ENCODE data around the gene NRARP.
A peak's percentile ranks its signal among the peaks of the same experiment; 100 is the strongest.

GRCh38 chr9:137277329-137278041 is 24.6 kb downstream of the NRARP start, which contains the start of gene TOR4A:
- TF ChIP-seq CTCF (conservative IDR thresholded peaks at IDR 0.05; ENCODE audit: low read length) (peak; percentile 42; the same call in 1 of the 2 replicates), EZH2phosphoT487 (IDR thresholded peaks at IDR 0.05; ENCODE audit: borderline replicate concordance, low read depth, low read length) (no peak)
